Measurements from ENCODE around the gene PCOLCE2. TPM values are rescaled to one million over a fixed set of nuclear protein-coding genes. Genes with fewer than 3 reads are reported as not detected.

The PCOLCE2 gene
- total RNA-seq, 1 experiment from 2014 or later = 1.5 TPM

DNA sequence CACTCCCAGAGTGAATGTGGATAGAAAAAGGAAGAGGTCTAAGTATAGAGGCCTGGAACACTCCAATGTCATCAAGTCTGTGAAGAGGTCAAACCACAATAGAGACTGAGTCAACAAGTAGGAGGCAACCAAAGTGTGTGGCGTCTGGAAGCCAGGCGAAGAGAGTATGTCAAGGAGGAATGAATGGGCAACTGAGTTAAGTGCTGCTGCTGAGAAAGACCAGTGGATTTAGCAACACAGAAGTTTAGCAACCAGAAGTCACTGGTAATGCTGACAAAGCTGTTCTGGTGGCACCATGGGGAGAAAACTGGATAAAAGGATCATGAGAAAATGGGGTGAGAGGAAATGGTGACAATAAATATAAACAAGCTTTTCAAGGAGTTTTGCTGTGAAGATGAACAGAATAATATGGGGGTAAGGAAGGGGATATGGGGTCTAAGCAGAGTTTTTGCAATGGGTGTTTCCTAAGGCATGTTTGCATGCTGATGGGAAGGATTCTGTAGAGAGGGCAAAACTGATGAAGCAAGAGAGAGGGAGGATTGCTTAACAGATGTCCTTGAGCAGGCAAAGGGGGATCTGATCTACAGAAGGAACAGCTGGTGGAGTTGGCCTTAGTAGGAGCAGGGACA lies 38.4 kb downstream of the PCOLCE2 start:
- Histone ChIP-seq H3K27ac (peak overlapping the region; percentile 78), H3F3A (ENCODE audit: insufficient read depth, low read depth) (peaks cover 26% of the 10 kb centered on the region), H3K36me3 (ENCODE audit: low read depth) (no peaks in the 10 kb centered on the region), H3K4me3 (no peak overlapping the region), H3K27me3 (ENCODE audit: insufficient read depth, low read depth) (no peaks in the 10 kb centered on the region), H3K9me2 (ENCODE audit: insufficient read depth) (no peaks in the 10 kb centered on the region), H4K20me1 (ENCODE audit: insufficient read depth) (no peaks in the 10 kb centered on the region), H3K79me2 (ENCODE audit: low read depth) (no peaks in the 10 kb centered on the region), H2AFZ (no peak overlapping the region), H3K4me1 (replicated peaks; ENCODE audit: insufficient read depth) (peaks cover 53% of the 10 kb centered on the region), H3K9me3 (ENCODE audit: insufficient read depth, low read depth) (no peaks in the 10 kb centered on the region), H3K4me2 (peak overlapping the region; percentile 36)
- TF ChIP-seq, protein P1, sequence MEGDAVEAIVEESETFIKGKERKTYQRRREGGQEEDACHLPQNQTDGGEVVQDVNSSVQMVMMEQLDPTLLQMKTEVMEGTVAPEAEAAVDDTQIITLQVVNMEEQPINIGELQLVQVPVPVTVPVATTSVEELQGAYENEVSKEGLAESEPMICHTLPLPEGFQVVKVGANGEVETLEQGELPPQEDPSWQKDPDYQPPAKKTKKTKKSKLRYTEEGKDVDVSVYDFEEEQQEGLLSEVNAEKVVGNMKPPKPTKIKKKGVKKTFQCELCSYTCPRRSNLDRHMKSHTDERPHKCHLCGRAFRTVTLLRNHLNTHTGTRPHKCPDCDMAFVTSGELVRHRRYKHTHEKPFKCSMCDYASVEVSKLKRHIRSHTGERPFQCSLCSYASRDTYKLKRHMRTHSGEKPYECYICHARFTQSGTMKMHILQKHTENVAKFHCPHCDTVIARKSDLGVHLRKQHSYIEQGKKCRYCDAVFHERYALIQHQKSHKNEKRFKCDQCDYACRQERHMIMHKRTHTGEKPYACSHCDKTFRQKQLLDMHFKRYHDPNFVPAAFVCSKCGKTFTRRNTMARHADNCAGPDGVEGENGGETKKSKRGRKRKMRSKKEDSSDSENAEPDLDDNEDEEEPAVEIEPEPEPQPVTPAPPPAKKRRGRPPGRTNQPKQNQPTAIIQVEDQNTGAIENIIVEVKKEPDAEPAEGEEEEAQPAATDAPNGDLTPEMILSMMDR (conservative IDR thresholded peaks at IDR 0.05) = no peak
- TF ChIP-seq EZH2 (IDR thresholded peaks at IDR 0.05; ENCODE audit: low read depth) = no peak
- ChIA-PET POLR2A (ENCODE audit: unreplicated experiment) (interaction anchor here (0.6 kb wide), 1 partner anchor 9 kb away, joined by 9 read pairs; no protein-coding TSS in a partner anchor), CTCF (no interaction called here)
- no TSS peak for BruUV-seq (replicated peaks)
- intact Hi-C loops (cut with micrococcal nuclease; ENCODE audit: unreplicated experiment) = no loop called here
- DNase-seq = peak; percentile 71 to 94

DNA sequence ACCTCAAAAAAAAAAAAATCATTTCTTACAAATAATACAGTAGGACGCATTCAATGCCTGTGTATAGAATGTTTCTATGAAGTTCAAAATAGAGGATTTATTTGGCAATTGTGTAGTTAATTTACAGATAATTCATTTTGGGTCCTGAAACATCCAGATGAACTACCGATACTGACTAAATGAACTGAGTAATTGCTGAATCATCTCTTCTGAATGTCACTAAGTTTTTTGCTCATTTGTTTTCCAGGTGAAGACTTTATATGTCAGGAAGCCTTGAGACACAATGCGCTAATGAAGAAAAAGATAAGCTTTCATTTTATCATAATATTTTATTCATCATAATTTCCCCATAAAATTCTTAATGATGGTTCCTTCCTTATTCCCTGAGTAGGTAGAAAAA lies 39.7 kb downstream of the PCOLCE2 start:
- no peak overlapping the region; the same call in 1 of the 2 replicates for H3K4me2 ChIP-seq
- no peaks in the 10 kb centered on the region for H3K79me2 ChIP-seq (ENCODE audit: low read depth)
- no peaks in the 10 kb centered on the region for H4K20me1 ChIP-seq (ENCODE audit: insufficient read depth)
- intact Hi-C loops (cut with micrococcal nuclease; ENCODE audit: unreplicated experiment) = no loop called here
- no peak for TF ChIP-seq EZH2 (IDR thresholded peaks at IDR 0.05; ENCODE audit: low read depth)
- TF ChIP-seq, protein P1 (conservative IDR thresholded peaks at IDR 0.05) = no peak
- H3F3A ChIP-seq (ENCODE audit: insufficient read depth, low read depth) = peaks cover 24% of the 10 kb centered on the region
- H3K9me3 ChIP-seq (ENCODE audit: insufficient read depth, low read depth) = no peaks in the 10 kb centered on the region
- no peaks in the 10 kb centered on the region for H3K36me3 ChIP-seq (ENCODE audit: low read depth)
- no peaks in the 10 kb centered on the region for H3K27me3 ChIP-seq (ENCODE audit: insufficient read depth, low read depth)
- H3K4me3 ChIP-seq = no peak overlapping the region
- CTCF ChIA-PET = interaction anchor here (0.7 kb wide), 1 partner anchor 1904 kb away, joined by 4 read pairs; no protein-coding TSS in a partner anchor
- POLR2A ChIA-PET (ENCODE audit: unreplicated experiment) = interaction anchor here (0.7 kb wide), 1 partner anchor 900 kb away, joined by 4 read pairs; no protein-coding TSS in a partner anchor
- BruUV-seq (replicated peaks) = no TSS peak
- DNase-seq = no peak
- no peaks in the 10 kb centered on the region for H3K9me2 ChIP-seq (ENCODE audit: insufficient read depth)
- 0 out of 2 replicates have a peak overlapping the region, but pooled peaks have one; percentile 78 for H3K27ac ChIP-seq
- no peak overlapping the region for H2AFZ ChIP-seq
- H3K4me1 ChIP-seq (replicated peaks; ENCODE audit: insufficient read depth) = peaks cover 46% of the 10 kb centered on the region

DNA sequence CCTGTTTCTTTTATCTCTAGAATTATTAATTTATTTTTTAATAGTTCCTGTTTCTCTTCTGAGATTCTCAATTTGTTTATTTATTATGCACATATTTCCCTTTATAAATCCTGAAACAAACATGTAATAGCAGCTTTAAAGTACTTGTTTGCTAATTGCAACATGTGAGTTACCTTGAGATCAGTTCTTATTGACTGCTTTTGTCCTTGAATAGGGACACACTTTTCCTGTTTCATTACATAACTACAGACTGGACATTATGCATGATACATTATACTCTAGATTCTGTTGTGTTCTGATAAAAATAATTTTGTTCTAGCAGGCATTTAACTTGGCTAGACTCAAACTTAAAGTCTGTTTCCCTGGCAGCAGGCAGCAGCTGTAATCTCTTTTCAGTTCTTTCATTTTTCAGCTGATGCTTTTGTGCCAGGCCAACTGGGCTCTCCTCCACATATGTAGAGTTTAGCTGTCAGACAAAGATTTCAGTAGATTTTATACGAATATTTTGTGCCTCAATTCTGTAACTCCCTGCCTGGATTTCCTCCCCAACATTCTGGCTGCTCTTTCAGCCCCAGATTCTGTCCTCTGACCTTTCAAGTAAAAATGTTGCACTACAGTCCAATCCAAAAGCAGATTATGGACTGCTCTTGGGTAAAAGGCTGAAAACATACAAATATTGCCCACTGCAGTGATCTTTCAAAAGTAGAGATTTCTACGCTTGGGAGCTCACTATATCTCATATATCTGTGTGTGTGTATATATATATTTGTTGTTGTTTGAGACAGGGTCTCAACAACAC lies 41.9 kb downstream of the PCOLCE2 start:
- no peak overlapping the region for H2AFZ ChIP-seq
- TF ChIP-seq EZH2 (IDR thresholded peaks at IDR 0.05; ENCODE audit: low read depth) = no peak
- TF ChIP-seq, protein P1 (conservative IDR thresholded peaks at IDR 0.05) = no peak
- no peaks in the 10 kb centered on the region for H3K36me3 ChIP-seq (ENCODE audit: low read depth)
- H3K27me3 ChIP-seq (ENCODE audit: insufficient read depth, low read depth) = no peaks in the 10 kb centered on the region
- no peak overlapping the region for H3K27ac ChIP-seq
- ChIA-PET POLR2A (ENCODE audit: unreplicated experiment) (interaction anchor here (0.7 kb wide), 1 partner anchor 36 kb away, joined by 8 read pairs; no protein-coding TSS in a partner anchor), CTCF (no interaction called here)
- H4K20me1 ChIP-seq (ENCODE audit: insufficient read depth) = no peaks in the 10 kb centered on the region
- H3K4me1 ChIP-seq (replicated peaks; ENCODE audit: insufficient read depth) = peaks cover 29% of the 10 kb centered on the region
- no peak for DNase-seq
- no peak overlapping the region for H3K4me2 ChIP-seq
- BruUV-seq (replicated peaks) = no TSS peak
- H3K9me3 ChIP-seq (ENCODE audit: insufficient read depth, low read depth) = no peaks in the 10 kb centered on the region
- peaks cover 22% of the 10 kb centered on the region for H3F3A ChIP-seq (ENCODE audit: insufficient read depth, low read depth)
- intact Hi-C loops (cut with micrococcal nuclease; ENCODE audit: unreplicated experiment) = no loop called here
- no peaks in the 10 kb centered on the region for H3K79me2 ChIP-seq (ENCODE audit: low read depth)
- H3K9me2 ChIP-seq (ENCODE audit: insufficient read depth) = no peaks in the 10 kb centered on the region
- H3K4me3 ChIP-seq = no peak overlapping the region

All from PC-9 (cell line).